Measurements from ENCODE around the gene ABCC4.
"Not testable (repeated sequence)": the region's sequence is repeated elsewhere in the genome, so short reads cannot be mapped to it uniquely, and the experiment has no call there.

The ABCC4 gene

GRCh38 chr13:95212983-95213850 is 88.0 kb downstream of the ABCC4 start:
- H3K4me1 Mint-ChIP-seq = no peaks in the 10 kb centered on the region
- DNase-seq (ENCODE audit: low spot score in 2 of 2) (no peak), ATAC-seq (replicated peaks; ENCODE audit: extremely low read depth, poor library complexity, severe bottlenecking) (no peak)
- no peak overlapping the region for H3K4me3 Mint-ChIP-seq
- no peak overlapping the region for H3K27ac Mint-ChIP-seq (ENCODE audit: low read depth)
- peaks cover 5% of the 10 kb centered on the region for H3K36me3 Mint-ChIP-seq (ENCODE audit: insufficient read depth)
- no peaks in the 10 kb centered on the region for H3K9me3 Mint-ChIP-seq
- no peaks in the 10 kb centered on the region for H3K27me3 Mint-ChIP-seq

GRCh38 chr13:95209109-95209508 is 92.1 kb downstream of the ABCC4 start:
- ATAC-seq (replicated peaks; ENCODE audit: extremely low read depth, poor library complexity, severe bottlenecking) (no peak), DNase-seq (ENCODE audit: low spot score in 2 of 2) (no peak)
- H3K9me3 Mint-ChIP-seq = no peaks in the 10 kb centered on the region
- H3K36me3 Mint-ChIP-seq (ENCODE audit: insufficient read depth) = peaks cover 12% of the 10 kb centered on the region
- no peaks in the 10 kb centered on the region for H3K27me3 Mint-ChIP-seq
- no peaks in the 10 kb centered on the region for H3K4me1 Mint-ChIP-seq
- no peak overlapping the region for H3K27ac Mint-ChIP-seq (ENCODE audit: low read depth)
- H3K4me3 Mint-ChIP-seq = no peak overlapping the region

- H3K27me3 Mint-ChIP-seq = no peaks in the 10 kb centered on the region
- peaks cover 12% of the 10 kb centered on the region for H3K36me3 Mint-ChIP-seq (ENCODE audit: insufficient read depth)
- ATAC-seq (replicated peaks; ENCODE audit: extremely low read depth, poor library complexity, severe bottlenecking) = no peak
- DNase-seq (ENCODE audit: low spot score in 2 of 2) = peak in 1 of 2 donors; percentile 1
- H3K4me1 Mint-ChIP-seq = no peaks in the 10 kb centered on the region
- no peak overlapping the region for H3K27ac Mint-ChIP-seq (ENCODE audit: low read depth)
- no peaks in the 10 kb centered on the region for H3K9me3 Mint-ChIP-seq
- no peak overlapping the region for H3K4me3 Mint-ChIP-seq
These were observed 93.4 kb downstream of the ABCC4 start for GRCh38 chr13:95207769-95208366.

GRCh38 chr13:95206116-95206515 is 95.1 kb downstream of the ABCC4 start:
- Mint-ChIP-seq H3K27ac (ENCODE audit: low read depth) (no peak overlapping the region), H3K36me3 (ENCODE audit: insufficient read depth) (peaks cover 12% of the 10 kb centered on the region)

GRCh38 chr13:95204231-95204765 is 97.0 kb downstream of the ABCC4 start:
- no peaks in the 10 kb centered on the region for H3K27me3 Mint-ChIP-seq
- H3K4me1 Mint-ChIP-seq = no peaks in the 10 kb centered on the region
- DNase-seq (ENCODE audit: low spot score in 2 of 2) (no peak), ATAC-seq (replicated peaks; ENCODE audit: extremely low read depth, poor library complexity, severe bottlenecking) (no peak)
- H3K4me3 Mint-ChIP-seq = no peak overlapping the region
- H3K36me3 Mint-ChIP-seq (ENCODE audit: insufficient read depth) = peaks cover 14% of the 10 kb centered on the region
- H3K27ac Mint-ChIP-seq (ENCODE audit: low read depth) = no peak overlapping the region
- no peaks in the 10 kb centered on the region for H3K9me3 Mint-ChIP-seq

More at GRCh38 chr13:95206116-95206515, 95.1 kb downstream of the ABCC4 start:
- Mint-ChIP-seq H3K9me3 (no peaks in the 10 kb centered on the region), H3K27me3 (no peaks in the 10 kb centered on the region), H3K4me1 (no peaks in the 10 kb centered on the region), H3K4me3 (no peak overlapping the region)
- DNase-seq (ENCODE audit: low spot score in 2 of 2) (no peak), ATAC-seq (replicated peaks; ENCODE audit: extremely low read depth, poor library complexity, severe bottlenecking) (no peak)

GRCh38 chr13:95201814-95202651 is 99.2 kb downstream of the ABCC4 start:
- Mint-ChIP-seq H3K4me3 (no peak overlapping the region), H3K9me3 (no peaks in the 10 kb centered on the region), H3K36me3 (ENCODE audit: insufficient read depth) (peaks cover 5% of the 10 kb centered on the region), H3K27ac (ENCODE audit: low read depth) (no peak overlapping the region), H3K4me1 (no peaks in the 10 kb centered on the region), H3K27me3 (no peaks in the 10 kb centered on the region)
- ATAC-seq (replicated peaks; ENCODE audit: extremely low read depth, poor library complexity, severe bottlenecking) (no peak), DNase-seq (ENCODE audit: low spot score in 2 of 2) (peak in 1 of 2 donors; percentile 5)

GRCh38 chr13:95200386-95200957 is 100.8 kb downstream of the ABCC4 start:
- H3K9me3 Mint-ChIP-seq; H3K27me3 Mint-ChIP-seq; DNase-seq (ENCODE audit: low spot score in 2 of 2); H3K27ac Mint-ChIP-seq (ENCODE audit: low read depth); H3K36me3 Mint-ChIP-seq (ENCODE audit: insufficient read depth); ATAC-seq (replicated peaks; ENCODE audit: extremely low read depth, poor library complexity, severe bottlenecking); H3K4me1 Mint-ChIP-seq; H3K4me3 Mint-ChIP-seq: not testable (repeated sequence)

- no peak for DNase-seq (ENCODE audit: low spot score in 2 of 2)
- Mint-ChIP-seq H3K4me3 (no peak overlapping the region), H3K27me3 (no peaks in the 10 kb centered on the region), H3K4me1 (no peaks in the 10 kb centered on the region), H3K27ac (ENCODE audit: low read depth) (no peak overlapping the region), H3K9me3 (no peaks in the 10 kb centered on the region), H3K36me3 (ENCODE audit: insufficient read depth) (peaks cover 5% of the 10 kb centered on the region)
- no peak for ATAC-seq (replicated peaks; ENCODE audit: extremely low read depth, poor library complexity, severe bottlenecking)
These were observed 101.4 kb downstream of the ABCC4 start for GRCh38 chr13:95199896-95200295.

- H3K9me3 Mint-ChIP-seq; DNase-seq (ENCODE audit: low spot score in 2 of 2); H3K27ac Mint-ChIP-seq (ENCODE audit: low read depth); H3K4me1 Mint-ChIP-seq; H3K36me3 Mint-ChIP-seq (ENCODE audit: insufficient read depth); H3K4me3 Mint-ChIP-seq; H3K27me3 Mint-ChIP-seq; ATAC-seq (replicated peaks; ENCODE audit: extremely low read depth, poor library complexity, severe bottlenecking): not testable (repeated sequence)
These were observed 102.6 kb downstream of the ABCC4 start for GRCh38 chr13:95198606-95199005.

- no peaks in the 10 kb centered on the region for H3K4me1 Mint-ChIP-seq
- H3K36me3 Mint-ChIP-seq (ENCODE audit: insufficient read depth) = peaks cover 6% of the 10 kb centered on the region
- H3K27me3 Mint-ChIP-seq = no peaks in the 10 kb centered on the region
- H3K27ac Mint-ChIP-seq (ENCODE audit: low read depth) = no peak overlapping the region
- ATAC-seq (replicated peaks; ENCODE audit: extremely low read depth, poor library complexity, severe bottlenecking) = no peak
- no peak for DNase-seq (ENCODE audit: low spot score in 2 of 2)
- no peaks in the 10 kb centered on the region for H3K9me3 Mint-ChIP-seq
- no peak overlapping the region for H3K4me3 Mint-ChIP-seq
These were observed 103.7 kb downstream of the ABCC4 start for GRCh38 chr13:95197548-95197947.

- Mint-ChIP-seq H3K27me3 (no peaks in the 10 kb centered on the region), H3K4me3 (no peak overlapping the region), H3K9me3 (no peaks in the 10 kb centered on the region), H3K4me1 (no peaks in the 10 kb centered on the region), H3K36me3 (ENCODE audit: insufficient read depth) (peaks cover 4% of the 10 kb centered on the region), H3K27ac (ENCODE audit: low read depth) (no peak overlapping the region)
- ATAC-seq (replicated peaks; ENCODE audit: extremely low read depth, poor library complexity, severe bottlenecking) (no peak), DNase-seq (ENCODE audit: low spot score in 2 of 2) (no peak)
These were observed 106.1 kb downstream of the ABCC4 start for GRCh38 chr13:95195146-95195545.

- Mint-ChIP-seq H3K27ac (ENCODE audit: low read depth) (no peak overlapping the region), H3K36me3 (ENCODE audit: insufficient read depth) (peaks cover 6% of the 10 kb centered on the region), H3K9me3 (no peaks in the 10 kb centered on the region), H3K4me1 (peaks cover 5% of the 10 kb centered on the region), H3K4me3 (no peak overlapping the region), H3K27me3 (no peaks in the 10 kb centered on the region)
- DNase-seq (ENCODE audit: low spot score in 2 of 2) = no peak
- no peak for ATAC-seq (replicated peaks; ENCODE audit: extremely low read depth, poor library complexity, severe bottlenecking)
These were observed 107.6 kb downstream of the ABCC4 start for GRCh38 chr13:95193509-95194230.

Measured in central memory CD8-positive, alpha-beta T cell (primary cell).